Thyroid gland (tissue), 4 donors: ENCODE measurements around the gene TCEAL5. TPM values are rescaled to one million over a fixed set of nuclear protein-coding genes. Genes with fewer than 3 reads are reported as not detected.
"Not testable (repeated sequence)": the region's sequence is repeated elsewhere in the genome, so short reads cannot be mapped to it uniquely, and the experiment has no call there.

Experiments
- DNase-seq, 2 donors: peaks; one replicate each; pipeline ENCODE4 v3.0.0-alpha.2; 2019
- H3K27ac ChIP-seq, 3 donors: fragments of 200-600 bp; sonication (generic); 1 replicate in 2 of 3; 2 replicates in 1 of 3; pipeline ENCODE4 v1.5.1; 2016 to 2019; ENCODE audit warnings: mild to moderate bottlenecking in 1 of 3, moderate library complexity in 1 of 3
- H3K27me3 ChIP-seq: fragments of 200-600 bp; sonication (generic); one replicate; pipeline ENCODE4 v1.5.1; 2019
- H3K36me3 ChIP-seq, 2 donors: fragments of 200-600 bp; sonication (generic); one replicate each; pipeline ENCODE4 v1.5.1; 2016 to 2019
- H3K4me1 ChIP-seq, 2 donors: fragments of 200-600 bp; sonication (generic); one replicate each; pipeline ENCODE4 v1.5.1; 2017 to 2019
- H3K4me3 ChIP-seq, 3 donors: fragments of 200-600 bp; sonication (generic); replicated peaks in 1 of 3; 1 replicate in 2 of 3; 2 replicates in 1 of 3; pipeline ENCODE4 v1.5.1; 2016; ENCODE audit warnings: mild to moderate bottlenecking in 1 of 3
- H3K9me3 ChIP-seq: fragments of 200-600 bp; sonication (generic); one replicate; pipeline ENCODE4 v1.5.1; 2017
- CTCF ChIP-seq, 6 experiments: fragments of 200-600 bp in 3 of 6; fragments of 450-650 bp in 3 of 6; sonication (generic) in 3 of 6; IDR thresholded peaks; one replicate each; pipeline ENCODE4 v1.5.1; 2016 to 2019; ENCODE audit warnings: antibody characterized with exemption in 6 of 6, mild to moderate bottlenecking in 2 of 6, inconsistent platforms in 1 of 6, moderate library complexity in 1 of 6
- POLR2A ChIP-seq, 2 donors: fragments of 450-650 bp; IDR thresholded peaks; one replicate each; pipeline ENCODE4 v1.6.1; 2017; ENCODE audit warnings: antibody characterized with exemption in 2 of 2, mild to moderate bottlenecking in 2 of 2, moderate library complexity in 1 of 2
- WGBS, 2 donors: methylation state at CpG; one replicate each; pipeline ENCODE4 v1.1.5; 2017; 5-methylcytosine and 5-hydroxymethylcytosine counted together
- intact Hi-C: fragments of 100-400 bp; cut with DNase I; formaldehyde crosslinking; loops from one replicate; pipeline ENCODE4 v1.15.1; 2023
- total RNA-seq, 4 donors: library from RNA; depleted of rRNA; stranded (reverse); fragments of >200 nt; gene quantifications; one replicate each; pipeline ENCODE4 v1.2.3, GENCODE V29; 2016

TCEAL5 gene
- total RNA-seq, 4 donors from 2014 or later, result 0.88 to 2.2 (median 1.0) TPM; not detected in 1

GRCh38 chrX:103250977-103251376 is 25.6 kb downstream of the TCEAL5 start:
- intact Hi-C loops, result no loop called here
- Histone ChIP-seq H3K4me1 (no peaks in the 10 kb centered on the region), H3K27ac (no peak overlapping the region), H3K27me3 (no peaks in the 10 kb centered on the region), H3K9me3 (no peaks in the 10 kb centered on the region), H3K36me3 (no peaks in the 10 kb centered on the region), H3K4me3 (no peak overlapping the region)
- no peak for DNase-seq
- 72 to 84% methylated on average over 5 of the region's 5 CpGs for WGBS, 2 donors
- no peak for TF ChIP-seq POLR2A (IDR thresholded peaks at IDR 0.05)
- no peak for TF ChIP-seq CTCF (IDR thresholded peaks at IDR 0.05)

- no peaks in the 10 kb centered on the region for H3K4me1 ChIP-seq
- no peak overlapping the region for H3K27ac ChIP-seq
- H3K4me3 ChIP-seq, result no peak overlapping the region
- DNase-seq, result no peak
- no peaks in the 10 kb centered on the region for H3K9me3 ChIP-seq
- no peaks in the 10 kb centered on the region for H3K27me3 ChIP-seq
- intact Hi-C loops, result no loop called here
- TF ChIP-seq POLR2A (IDR thresholded peaks at IDR 0.05) (no peak), CTCF (IDR thresholded peaks at IDR 0.05) (no peak)
- H3K36me3 ChIP-seq, result no peaks in the 10 kb centered on the region
- WGBS, 2 donors, result 95% methylated on average over 1 of the region's 1 CpG
Observed at GRCh38 chrX:103249805-103250204, 26.7 kb downstream of the TCEAL5 start.

DNA sequence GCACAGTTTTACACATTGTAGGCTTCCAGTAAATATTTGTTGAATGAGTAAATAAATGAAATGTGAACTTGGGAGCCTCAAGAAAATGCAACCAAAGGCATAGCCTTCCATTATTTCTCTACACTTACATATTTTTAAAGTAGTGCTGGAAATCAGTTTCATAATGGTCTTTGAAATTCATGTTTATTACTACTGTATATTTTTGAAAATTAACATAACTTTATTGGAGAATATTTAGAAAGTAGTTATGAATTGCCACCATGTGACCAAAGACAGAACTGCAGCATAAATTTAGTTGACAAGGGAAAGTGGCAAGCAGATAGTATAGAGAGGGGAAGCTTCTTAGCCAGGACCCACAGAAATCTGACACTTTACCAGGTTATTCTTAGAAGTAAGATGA is 28.0 kb downstream of the TCEAL5 start:
- H3K27ac ChIP-seq, result no peak overlapping the region
- no peaks in the 10 kb centered on the region for H3K9me3 ChIP-seq
- TF ChIP-seq CTCF (IDR thresholded peaks at IDR 0.05) (peak in 3 of 6 experiments; percentile 32 to 42 (median 33)), POLR2A (IDR thresholded peaks at IDR 0.05) (no peak)
- no peaks in the 10 kb centered on the region for H3K36me3 ChIP-seq
- no peaks in the 10 kb centered on the region for H3K4me1 ChIP-seq
- DNase-seq, result no peak
- intact Hi-C loops, result no loop called here
- no peak overlapping the region for H3K4me3 ChIP-seq
- H3K27me3 ChIP-seq, result no peaks in the 10 kb centered on the region

- H3K9me3 ChIP-seq, result no peaks in the 10 kb centered on the region
- no peaks in the 10 kb centered on the region for H3K36me3 ChIP-seq
Observed at GRCh38 chrX:103240155-103240554, 36.4 kb downstream of the TCEAL5 start.

GRCh38 chrX:103236296-103236695 is 40.3 kb downstream of the TCEAL5 start:
- H3K4me1 ChIP-seq, result no peaks in the 10 kb centered on the region
- H3K9me3 ChIP-seq, result no peaks in the 10 kb centered on the region
- H3K27ac ChIP-seq, result no peak overlapping the region
- TF ChIP-seq POLR2A (IDR thresholded peaks at IDR 0.05), result no peak
- no peak for TF ChIP-seq CTCF (IDR thresholded peaks at IDR 0.05)
- 100% methylated on average over 1 of the region's 1 CpG for WGBS, 2 donors
- DNase-seq, result no peak
- H3K27me3 ChIP-seq, result no peaks in the 10 kb centered on the region
- H3K36me3 ChIP-seq, result no peaks in the 10 kb centered on the region
- intact Hi-C loops, result no loop called here
- no peak overlapping the region for H3K4me3 ChIP-seq

More at GRCh38 chrX:103240155-103240554, 36.4 kb downstream of the TCEAL5 start:
- intact Hi-C loops, result no loop called here
- H3K4me3 ChIP-seq, result no peak overlapping the region
- no peak for DNase-seq
- TF ChIP-seq CTCF (IDR thresholded peaks at IDR 0.05) (no peak), POLR2A (IDR thresholded peaks at IDR 0.05) (no peak)
- no peaks in the 10 kb centered on the region for H3K27me3 ChIP-seq
- H3K27ac ChIP-seq, result no peak overlapping the region
- H3K4me1 ChIP-seq, result no peaks in the 10 kb centered on the region

DNA sequence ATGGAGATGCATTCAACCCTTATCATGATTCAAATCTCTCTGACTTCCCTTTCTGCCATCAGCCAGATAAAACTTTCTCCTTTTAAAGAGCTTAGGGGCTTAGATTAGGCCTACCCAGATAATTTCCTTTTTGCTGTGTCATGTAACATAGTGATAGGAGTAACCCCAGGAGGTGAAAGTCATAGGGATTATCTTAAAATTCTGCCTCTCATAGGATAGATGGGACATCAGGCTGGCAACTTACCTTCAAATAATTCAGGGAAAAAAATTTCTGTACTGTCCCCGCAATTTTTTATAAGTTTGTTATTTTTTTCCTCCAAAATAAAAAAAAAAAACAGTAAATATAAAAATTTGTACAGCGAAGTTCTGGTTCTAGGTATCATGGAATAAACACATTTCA is 40.9 kb downstream of the TCEAL5 start:
- intact Hi-C loops, H3K4me1 ChIP-seq, H3K4me3 ChIP-seq, DNase-seq, H3K9me3 ChIP-seq, H3K36me3 ChIP-seq, H3K27me3 ChIP-seq, H3K27ac ChIP-seq: not testable (repeated sequence)
- WGBS, 2 donors, result 89 to 92% methylated on average over 2 of the region's 2 CpGs
